ENCODE results near the gene KRTAP10-9.

DNA sequence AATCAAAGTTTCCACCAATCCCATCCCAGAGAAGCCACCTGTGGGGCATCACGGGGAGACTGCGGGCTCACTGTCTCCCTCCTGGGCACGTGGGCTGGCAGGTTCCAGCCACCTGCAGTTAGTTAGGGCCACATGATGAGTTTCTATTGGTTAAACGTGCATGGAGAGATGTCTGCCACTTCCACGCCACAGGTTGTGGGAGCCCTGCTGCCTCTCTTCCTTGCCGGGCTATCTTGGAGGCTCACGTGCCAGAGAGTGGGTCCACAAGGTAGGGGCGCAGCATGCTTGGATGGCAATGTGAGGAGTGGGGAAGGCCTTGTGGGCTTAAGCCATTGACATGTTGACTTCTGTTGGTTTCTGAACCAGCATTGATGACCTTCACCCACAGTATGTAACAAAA lies 23.0 kb upstream of the KRTAP10-9 start:
- TF ChIP-seq, protein P1, sequence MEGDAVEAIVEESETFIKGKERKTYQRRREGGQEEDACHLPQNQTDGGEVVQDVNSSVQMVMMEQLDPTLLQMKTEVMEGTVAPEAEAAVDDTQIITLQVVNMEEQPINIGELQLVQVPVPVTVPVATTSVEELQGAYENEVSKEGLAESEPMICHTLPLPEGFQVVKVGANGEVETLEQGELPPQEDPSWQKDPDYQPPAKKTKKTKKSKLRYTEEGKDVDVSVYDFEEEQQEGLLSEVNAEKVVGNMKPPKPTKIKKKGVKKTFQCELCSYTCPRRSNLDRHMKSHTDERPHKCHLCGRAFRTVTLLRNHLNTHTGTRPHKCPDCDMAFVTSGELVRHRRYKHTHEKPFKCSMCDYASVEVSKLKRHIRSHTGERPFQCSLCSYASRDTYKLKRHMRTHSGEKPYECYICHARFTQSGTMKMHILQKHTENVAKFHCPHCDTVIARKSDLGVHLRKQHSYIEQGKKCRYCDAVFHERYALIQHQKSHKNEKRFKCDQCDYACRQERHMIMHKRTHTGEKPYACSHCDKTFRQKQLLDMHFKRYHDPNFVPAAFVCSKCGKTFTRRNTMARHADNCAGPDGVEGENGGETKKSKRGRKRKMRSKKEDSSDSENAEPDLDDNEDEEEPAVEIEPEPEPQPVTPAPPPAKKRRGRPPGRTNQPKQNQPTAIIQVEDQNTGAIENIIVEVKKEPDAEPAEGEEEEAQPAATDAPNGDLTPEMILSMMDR (IDR thresholded peaks at IDR 0.05 in 8 of 11, conservative IDR thresholded peaks at IDR 0.05 in 3 of 11) = no peak
- TF ChIP-seq POLR2AphosphoS5 (IDR thresholded peaks at IDR 0.05) = no peak
- TF ChIP-seq POLR2A (IDR thresholded peaks at IDR 0.05) = no peak
